Skeletal muscle tissue (tissue), 4 donors: ENCODE data around the gene CHST2. TPM values are rescaled to one million over a fixed set of nuclear protein-coding genes. Genes with fewer than 3 reads are reported as not detected.
A peak's percentile ranks its signal among the peaks of the same experiment; 100 is the strongest.
"Not testable (repeated sequence)": the region's sequence is repeated elsewhere in the genome, so short reads cannot be mapped to it uniquely, and the experiment has no call there.

ENCODE experiments used
- H3K27ac ChIP-seq: one replicate; pipeline ENCODE4 v1.7.0; 2013; ENCODE audit warnings: mild to moderate bottlenecking, low read depth, low read length, inconsistent platforms
- H3K27me3 ChIP-seq, 3 donors: one replicate each; pipeline ENCODE4 v1.7.0; 2013; ENCODE audit warnings: low read length in 3 of 3; ENCODE audit not compliant: control insufficient read depth in 3 of 3, insufficient read depth in 3 of 3
- H3K36me3 ChIP-seq, 3 donors: one replicate each; pipeline ENCODE4 v1.7.0; 2013; ENCODE audit warnings: low read length in 3 of 3; ENCODE audit not compliant: control insufficient read depth in 3 of 3, insufficient read depth in 3 of 3
- H3K4me1 ChIP-seq, 3 donors: one replicate each; pipeline ENCODE4 v1.7.0; 2013; ENCODE audit warnings: low read length in 3 of 3, mild to moderate bottlenecking in 3 of 3; ENCODE audit not compliant: control insufficient read depth in 3 of 3, insufficient read depth in 3 of 3
- H3K4me3 ChIP-seq, 3 donors: one replicate each; pipeline ENCODE4 v1.7.0; 2013; ENCODE audit warnings: low read length in 3 of 3
- H3K9ac ChIP-seq, 3 donors: one replicate each; pipeline ENCODE4 v1.7.0; 2013; ENCODE audit warnings: low read length in 3 of 3, mild to moderate bottlenecking in 3 of 3, moderate library complexity in 2 of 3, low read depth in 1 of 3
- H3K9me3 ChIP-seq, 3 donors: one replicate each; pipeline ENCODE4 v1.7.0; 2013; ENCODE audit warnings: low read length in 3 of 3; ENCODE audit not compliant: control insufficient read depth in 3 of 3
- total RNA-seq: library from RNA; depleted of rRNA; stranded (reverse); fragments of >200 nt; gene quantifications from one replicate; pipeline ENCODE4 v1.2.3, GENCODE V29; 2014
- donor health status: Osteomylitis.

CHST2 gene
- total RNA-seq, result 6.8 TPM

GRCh38 chr3:143119009-143119914, at the start of gene CHST2:
Gene CHST2 (plus strand): TSS chr3:143119771. CDS start chr3:143120817, 1,046 bp downstream.
- peaks cover 21 to 36% (median 32%) of the 10 kb centered on the region in 3 donors for H3K27me3 ChIP-seq
- peak within 1 kb of the TSS; percentile 51 for H3K27ac ChIP-seq
- H3K36me3 ChIP-seq, result peaks cover 0 to 2% (median 0%) of the 10 kb centered on the region in 3 donors
- H3K4me1 ChIP-seq, result peaks cover 13 to 19% (median 14%) of the 10 kb centered on the region in 3 donors
- H3K9ac ChIP-seq, result peak within 1 kb of the TSS; percentile 64 to 76 (median 72)
- H3K4me3 ChIP-seq, result peak within 1 kb of the TSS; percentile 78 to 82 (median 78)
- H3K9me3 ChIP-seq, result no peaks in the 10 kb centered on the region

- Histone ChIP-seq H3K9me3 (no peaks in the 10 kb centered on the region), H3K36me3 (no peaks in the 10 kb centered on the region), H3K4me1 (no peaks in the 10 kb centered on the region), H3K9ac (no peak overlapping the region), H3K27ac (no peak overlapping the region), H3K27me3 (no peaks in the 10 kb centered on the region), H3K4me3 (no peak overlapping the region)
Measured at GRCh38 chr3:143070977-143071551, 48.5 kb upstream of the CHST2 start.

- no peaks in the 10 kb centered on the region for H3K9me3 ChIP-seq
- H3K36me3 ChIP-seq, result no peaks in the 10 kb centered on the region
- H3K27ac ChIP-seq, result no peak overlapping the region
- H3K27me3 ChIP-seq, result no peaks in the 10 kb centered on the region
- H3K9ac ChIP-seq, result no peak overlapping the region
- H3K4me1 ChIP-seq, result no peaks in the 10 kb centered on the region
- H3K4me3 ChIP-seq, result no peak overlapping the region
Measured at GRCh38 chr3:143071776-143072175, 47.8 kb upstream of the CHST2 start.

GRCh38 chr3:143072298-143073020, 47.1 kb upstream of the CHST2 start:
- H3K27me3 ChIP-seq, H3K9me3 ChIP-seq, H3K36me3 ChIP-seq, H3K9ac ChIP-seq, H3K27ac ChIP-seq, H3K4me1 ChIP-seq, H3K4me3 ChIP-seq: not testable (repeated sequence)

- H3K27ac ChIP-seq, H3K4me3 ChIP-seq, H3K36me3 ChIP-seq: not testable (repeated sequence)
Measured at GRCh38 chr3:143073541-143073940, 46.0 kb upstream of the CHST2 start.

GRCh38 chr3:143073983-143074382, 45.6 kb upstream of the CHST2 start:
- not testable (repeated sequence) for H3K27ac ChIP-seq, H3K4me1 ChIP-seq, H3K27me3 ChIP-seq, H3K36me3 ChIP-seq, H3K9ac ChIP-seq, H3K9me3 ChIP-seq, H3K4me3 ChIP-seq

More at GRCh38 chr3:143073541-143073940, 46.0 kb upstream of the CHST2 start:
- H3K9me3 ChIP-seq, H3K27me3 ChIP-seq, H3K9ac ChIP-seq, H3K4me1 ChIP-seq: not testable (repeated sequence)

- Histone ChIP-seq H3K36me3 (no peaks in the 10 kb centered on the region), H3K27ac (no peak overlapping the region), H3K27me3 (peaks cover 0 to under 1% (median 0%) of the 10 kb centered on the region in 3 donors), H3K4me3 (no peak overlapping the region), H3K9ac (no peak overlapping the region), H3K4me1 (no peaks in the 10 kb centered on the region), H3K9me3 (no peaks in the 10 kb centered on the region)
Measured at GRCh38 chr3:143078883-143079282, 40.7 kb upstream of the CHST2 start.

GRCh38 chr3:143080196-143080595, 39.4 kb upstream of the CHST2 start:
- Histone ChIP-seq H3K27me3 (peaks cover 0 to 2% (median 0%) of the 10 kb centered on the region in 3 donors), H3K27ac (no peak overlapping the region), H3K9ac (no peak overlapping the region), H3K36me3 (no peaks in the 10 kb centered on the region), H3K4me1 (no peaks in the 10 kb centered on the region), H3K4me3 (no peak overlapping the region), H3K9me3 (no peaks in the 10 kb centered on the region)

GRCh38 chr3:143081365-143081764, 38.2 kb upstream of the CHST2 start:
- no peak overlapping the region for H3K4me3 ChIP-seq
- H3K27ac ChIP-seq, result no peak overlapping the region
- H3K4me1 ChIP-seq, result no peaks in the 10 kb centered on the region
- no peak overlapping the region for H3K9ac ChIP-seq
- no peaks in the 10 kb centered on the region for H3K36me3 ChIP-seq
- peaks cover 0 to 2% (median 0%) of the 10 kb centered on the region in 3 donors for H3K27me3 ChIP-seq
- no peaks in the 10 kb centered on the region for H3K9me3 ChIP-seq
